MCF 10A (cell line): ENCODE results near the gene ANXA6. TPM values are rescaled to one million over a fixed set of nuclear protein-coding genes. Genes with fewer than 3 reads are reported as not detected.

Source experiments
- BruUV-seq: library from RNA; stranded (reverse); fragments of 400-500 nt; replicated peaks from 2 replicates; lab custom pipeline; 2021; lab: Mats Ljungman, UMichigan
- CTCF ChIA-PET: fragments of 300-600 bp; sonication (Branson Sonifier 250); formaldehyde crosslinking; extraction: SDS; loops from one replicate; lab custom pipeline; 2021; ENCODE audit warnings: antibody characterized with exemption, inconsistent platforms; lab: Yijun Ruan, JAX
- POLR2A ChIA-PET: fragments of 300-600, 350-650 bp; sonication (Branson Sonifier 250); formaldehyde crosslinking; extraction: SDS; loops from one replicate; lab custom pipeline; 2020; ENCODE audit warnings: antibody characterized with exemption, inconsistent platforms; lab: Yijun Ruan, JAX
- DNase-seq: peaks from one replicate; pipeline ENCODE4 v3.0.0-alpha.2; 2018; ENCODE audit not compliant: unreplicated experiment
- H3K27ac Mint-ChIP-seq: one replicate; pipeline ENCODE4 v1.8.0; 2022; ENCODE audit warnings: mild to moderate bottlenecking, low read depth, mixed read lengths; ENCODE audit not compliant: unreplicated experiment
- H3K27me3 Mint-ChIP-seq: one replicate; pipeline ENCODE4 v1.8.0; 2022; ENCODE audit warnings: mixed read lengths; ENCODE audit not compliant: insufficient read depth, unreplicated experiment
- H3K36me3 Mint-ChIP-seq: one replicate; pipeline ENCODE4 v1.8.0; 2022; ENCODE audit warnings: mild to moderate bottlenecking, moderate library complexity, mixed read lengths; ENCODE audit not compliant: insufficient read depth, unreplicated experiment
- H3K4me1 Mint-ChIP-seq: one replicate; pipeline ENCODE4 v1.8.0; 2022; ENCODE audit warnings: mixed read lengths; ENCODE audit not compliant: insufficient read depth, unreplicated experiment
- H3K4me3 Mint-ChIP-seq: one replicate; pipeline ENCODE4 v1.8.0; 2022; ENCODE audit warnings: mild to moderate bottlenecking, moderate library complexity, mixed read lengths; ENCODE audit not compliant: unreplicated experiment
- H3K9me3 Mint-ChIP-seq: one replicate; pipeline ENCODE4 v1.8.0; 2022; ENCODE audit warnings: mixed read lengths; ENCODE audit not compliant: unreplicated experiment
- CTCF ChIP-seq: fragments of 200-600 bp; IDR thresholded peaks from one replicate; pipeline ENCODE4 v1.8.0; 2022; ENCODE audit warnings: antibody characterized with exemption, mild to moderate bottlenecking; ENCODE audit not compliant: unreplicated experiment
- intact Hi-C: fragments of 100-400 bp; cut with micrococcal nuclease; formaldehyde crosslinking; loops from 2 replicates; pipeline ENCODE4 v1.14.1; 2022
- total RNA-seq: library from RNA; stranded (reverse); gene quantifications from 2 replicates; pipeline ENCODE4 v1.2.3, GENCODE V29; 2022

The ANXA6 gene
- total RNA-seq, 1 experiment from 2014 or later = 2.6 TPM

DNA sequence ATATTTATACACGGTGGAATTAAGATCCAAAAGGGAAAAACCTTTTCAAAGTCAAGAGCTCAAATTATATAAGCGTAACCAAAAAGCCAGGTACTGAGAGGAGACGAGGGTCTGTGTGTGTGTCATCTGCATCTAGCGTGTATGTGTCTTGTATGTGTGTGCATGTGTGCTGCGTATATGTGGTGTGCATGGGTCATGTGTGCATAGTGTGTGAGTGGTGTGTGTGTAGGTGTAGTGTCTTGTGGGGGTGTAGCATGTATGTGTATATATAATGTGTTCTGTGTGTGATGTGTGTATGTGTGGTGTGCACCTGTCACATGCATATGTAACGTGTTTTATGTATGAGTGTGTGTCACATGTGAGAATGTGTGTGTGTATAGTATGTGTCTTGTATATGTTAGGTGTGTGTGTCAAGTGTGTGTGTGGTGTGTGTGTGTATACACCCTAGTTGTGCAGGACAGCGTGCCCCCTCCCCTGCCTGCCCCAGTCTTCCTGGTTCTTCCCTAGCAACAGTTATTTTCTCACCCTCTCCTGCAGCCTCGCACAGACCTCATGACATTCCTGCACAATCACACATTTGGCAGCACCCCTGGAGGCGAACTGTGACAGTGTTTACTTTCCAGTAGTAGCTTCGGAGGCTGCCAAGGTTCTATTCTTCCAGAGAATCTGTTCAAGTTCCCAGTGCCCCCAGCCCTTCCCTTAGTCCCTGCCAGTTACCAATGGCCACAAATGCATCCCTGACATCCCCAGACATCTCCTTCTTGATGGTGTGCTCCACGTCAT, 49.6 kb downstream of the ANXA6 start:
- intact Hi-C loops = no loop called here
- H3K4me1 Mint-ChIP-seq = peaks cover 36% of the 10 kb centered on the region
- POLR2A ChIA-PET = interaction anchor here (1.7 kb wide), 1 partner anchor 28 kb away, joined by 7 read pairs; the partner anchor contains the start of gene TNIP1
- H3K27me3 Mint-ChIP-seq = no peaks in the 10 kb centered on the region
- no peak overlapping the region for H3K27ac Mint-ChIP-seq
- no peaks in the 10 kb centered on the region for H3K9me3 Mint-ChIP-seq
- TF ChIP-seq CTCF = no peak
- H3K4me3 Mint-ChIP-seq = no peak overlapping the region
- peak; percentile 76 for DNase-seq
- no peaks in the 10 kb centered on the region for H3K36me3 Mint-ChIP-seq
- CTCF ChIA-PET = interaction anchor here (0.7 to 29.6 kb wide), 12 partner anchors 7 to 131 kb away, joined by 3 to 1587 read pairs (median 6); partner anchors contain the start of gene TNIP1
- no TSS peak for BruUV-seq

GRCh38 chr5:151107084-151107483, 50.5 kb downstream of the ANXA6 start:
- no peak for TF ChIP-seq CTCF
- DNase-seq = no peak
- Mint-ChIP-seq H3K9me3 (no peaks in the 10 kb centered on the region), H3K27ac (no peak overlapping the region), H3K27me3 (no peaks in the 10 kb centered on the region), H3K4me3 (no peak overlapping the region), H3K36me3 (no peaks in the 10 kb centered on the region), H3K4me1 (peaks cover 36% of the 10 kb centered on the region)
- no TSS peak for BruUV-seq
- POLR2A ChIA-PET = no interaction called here
- CTCF ChIA-PET = interaction anchor here (0.9 to 29.6 kb wide), 6 partner anchors 8 to 66 kb away, joined by 4 to 1587 read pairs (median 16); partner anchors contain the start of gene TNIP1
- intact Hi-C loops = no loop called here

DNA sequence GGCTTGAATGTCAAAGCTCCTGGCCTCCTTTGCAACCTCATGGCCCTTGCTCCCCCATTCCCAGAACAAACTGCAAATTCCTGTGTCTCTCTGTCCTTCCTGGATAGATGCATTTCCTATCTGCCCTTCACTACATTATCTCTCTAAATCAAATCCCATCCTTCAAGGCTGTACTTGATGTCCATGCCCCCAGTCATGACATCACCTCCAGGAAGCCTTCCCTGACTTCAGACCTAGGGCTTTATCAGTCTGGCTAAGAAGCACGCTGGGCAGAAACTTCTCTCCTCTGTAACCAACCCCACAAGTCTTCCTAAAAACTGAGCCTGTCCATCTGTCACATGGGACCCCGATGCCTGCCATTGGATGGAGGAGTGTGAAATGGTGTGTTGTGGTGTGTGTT, 51.1 kb downstream of the ANXA6 start:
- POLR2A ChIA-PET = interaction anchor here (0.9 to 1.6 kb wide), 2 partner anchors 24 to 34 kb away, joined by 3 to 6 read pairs; no protein-coding TSS in a partner anchor

More for the DNA sequence above, 51.1 kb downstream of the ANXA6 start:
- TF ChIP-seq CTCF = no peak
- Mint-ChIP-seq H3K4me1 (peaks cover 36% of the 10 kb centered on the region), H3K27me3 (no peaks in the 10 kb centered on the region), H3K27ac (no peak overlapping the region), H3K9me3 (no peaks in the 10 kb centered on the region), H3K36me3 (no peaks in the 10 kb centered on the region), H3K4me3 (no peak overlapping the region)
- DNase-seq = no peak
- BruUV-seq = no TSS peak
- CTCF ChIA-PET = interaction anchor here (0.6 to 29.6 kb wide), 6 partner anchors 9 to 1032 kb away, joined by 3 to 1587 read pairs (median 16); partner anchors contain the start of gene TNIP1
- intact Hi-C loops = no loop called here
